GM18508 (cell line): ENCODE results near the gene EIF2S3.
"Not testable (repeated sequence)": the region's sequence is repeated elsewhere in the genome, so short reads cannot be mapped to it uniquely, and the experiment has no call there.

Experiments used
- ATAC-seq: cut with Tn5 transposase; IDR thresholded peaks from one replicate; pipeline ENCODE4 v1.9.1; 2021; ENCODE audit warnings: moderate number of reproducible peaks; ENCODE audit not compliant: insufficient read depth, unreplicated experiment

EIF2S3 gene

GRCh38 chrX:24046060-24046459 lies 8.7 kb upstream of the EIF2S3 start:
- ATAC-seq: not testable (repeated sequence)

- not testable (repeated sequence) for ATAC-seq
Measured at GRCh38 chrX:24049643-24050042, 5.1 kb upstream of the EIF2S3 start.

- ATAC-seq: not testable (repeated sequence)
Measured at GRCh38 chrX:24050522-24051318, 4.0 kb upstream of the EIF2S3 start.

- ATAC-seq: no peak
Measured at GRCh38 chrX:24055043-24055356, 244 bp downstream of the EIF2S3 start.

GRCh38 chrX:24063488-24063887 lies 8.7 kb downstream of the EIF2S3 start:
- ATAC-seq: no peak

- ATAC-seq: no peak
Measured at GRCh38 chrX:24069877-24070276, 15.1 kb downstream of the EIF2S3 start.

- no peak for ATAC-seq
Measured at GRCh38 chrX:24079411-24079810, 24.7 kb downstream of the EIF2S3 start.

GRCh38 chrX:24080245-24080644 lies 25.5 kb downstream of the EIF2S3 start:
- not testable (repeated sequence) for ATAC-seq

GRCh38 chrX:24080704-24081103 lies 25.9 kb downstream of the EIF2S3 start:
- no peak for ATAC-seq

GRCh38 chrX:24081661-24082154 lies 27.0 kb downstream of the EIF2S3 start:
- ATAC-seq: no peak

GRCh38 chrX:24082447-24082846 lies 27.7 kb downstream of the EIF2S3 start:
- ATAC-seq: no peak

GRCh38 chrX:24085101-24085500 lies 30.3 kb downstream of the EIF2S3 start:
- no peak for ATAC-seq

GRCh38 chrX:24090300-24091200 lies 35.8 kb downstream of the EIF2S3 start:
- ATAC-seq: no peak

GRCh38 chrX:24093746-24094145 lies 39.0 kb downstream of the EIF2S3 start:
- ATAC-seq: no peak

GRCh38 chrX:24097741-24098260 lies 43.0 kb downstream of the EIF2S3 start:
- no peak for ATAC-seq

GRCh38 chrX:24098932-24099331 lies 44.2 kb downstream of the EIF2S3 start:
- ATAC-seq: no peak

- no peak for ATAC-seq
Measured at GRCh38 chrX:24099394-24099793, 44.6 kb downstream of the EIF2S3 start.

GRCh38 chrX:24100713-24101112 lies 46.0 kb downstream of the EIF2S3 start:
- ATAC-seq: no peak

- ATAC-seq: no peak
Measured at GRCh38 chrX:24110069-24110468, 55.3 kb downstream of the EIF2S3 start.

- ATAC-seq: no peak
Measured at GRCh38 chrX:24113181-24113580, 58.4 kb downstream of the EIF2S3 start.

- ATAC-seq: no peak
Measured at GRCh38 chrX:24117258-24117657, 62.5 kb downstream of the EIF2S3 start.
